ENCODE data around the gene MYO5C. TPM values are rescaled to one million over a fixed set of nuclear protein-coding genes. Genes with fewer than 3 reads are reported as not detected.

The MYO5C gene
- total RNA-seq, 6 donors from 2014 or later = 59.9 to 128 (median 84.5) TPM

GRCh38 chr15:52258461-52258860 lies 37.1 kb downstream of the MYO5C start:
- no peaks in the 10 kb centered on the region for H3K9me3 ChIP-seq
- H3K27ac ChIP-seq = no peak overlapping the region
- H3K4me1 ChIP-seq = peaks cover 11 to 26% (median 20%) of the 10 kb centered on the region in 4 donors
- TF ChIP-seq POLR2A (IDR thresholded peaks at IDR 0.05) (no peak), POLR2AphosphoS5 (IDR thresholded peaks at IDR 0.05) (no peak), CTCF (IDR thresholded peaks at IDR 0.05) (no peak), EP300 (IDR thresholded peaks at IDR 0.05) (no peak)
- no peaks in the 10 kb centered on the region for H3K27me3 ChIP-seq
- no peak for ATAC-seq (ENCODE audit: low FRiP score in 2 of 2)
- no peak overlapping the region for H3K4me3 ChIP-seq
- H3K36me3 ChIP-seq = peaks cover 0 to 9% (median 0%) of the 10 kb centered on the region in 4 donors
- DNase-seq = no peak
- 82 to 95% methylated on average over 5 of the region's 5 CpGs for WGBS, 2 donors

GRCh38 chr15:52257734-52258062 lies 37.9 kb downstream of the MYO5C start:
- WGBS, 2 donors = 58 to 80% methylated on average over 2 to 5 of the region's 5 CpGs
- no peak overlapping the region for H3K4me3 ChIP-seq
- peak overlapping the region in 1 of 4 donors; percentile 30 for H3K27ac ChIP-seq
- TF ChIP-seq EP300 (IDR thresholded peaks at IDR 0.05) = no peak
- no peak for TF ChIP-seq POLR2A (IDR thresholded peaks at IDR 0.05)
- no peak for TF ChIP-seq CTCF (IDR thresholded peaks at IDR 0.05)
- no peak for TF ChIP-seq POLR2AphosphoS5 (IDR thresholded peaks at IDR 0.05)
- H3K4me1 ChIP-seq = peaks cover 13 to 30% (median 20%) of the 10 kb centered on the region in 4 donors
- H3K9me3 ChIP-seq = no peaks in the 10 kb centered on the region
- no peak for DNase-seq
- no peak for ATAC-seq (ENCODE audit: low FRiP score in 2 of 2)
- H3K27me3 ChIP-seq = no peaks in the 10 kb centered on the region
- peaks cover 0 to 9% (median 0%) of the 10 kb centered on the region in 4 donors for H3K36me3 ChIP-seq

- H3K27ac ChIP-seq = peak overlapping the region in 2 of 4 donors; percentile 7 to 30
- H3K9me3 ChIP-seq = no peaks in the 10 kb centered on the region
- no peak for ATAC-seq (ENCODE audit: low FRiP score in 2 of 2)
- DNase-seq = no peak
- H3K4me3 ChIP-seq = no peak overlapping the region
- H3K4me1 ChIP-seq = peaks cover 9 to 30% (median 15%) of the 10 kb centered on the region in 4 donors
- H3K27me3 ChIP-seq = no peaks in the 10 kb centered on the region
- H3K36me3 ChIP-seq = peaks cover 0 to 9% (median 0%) of the 10 kb centered on the region in 4 donors
- no peak for TF ChIP-seq EP300 (IDR thresholded peaks at IDR 0.05)
- no peak for TF ChIP-seq POLR2A (IDR thresholded peaks at IDR 0.05)
- no peak for TF ChIP-seq CTCF (IDR thresholded peaks at IDR 0.05)
- no peak for TF ChIP-seq POLR2AphosphoS5 (IDR thresholded peaks at IDR 0.05)
- WGBS, 2 donors = 80 to 82% methylated on average over 10 of the region's 10 CpGs
Measured at GRCh38 chr15:52256930-52257733, 38.5 kb downstream of the MYO5C start.

GRCh38 chr15:52256366-52256765 lies 39.2 kb downstream of the MYO5C start:
- no peak overlapping the region for H3K27ac ChIP-seq

More at GRCh38 chr15:52256366-52256765, 39.2 kb downstream of the MYO5C start:
- DNase-seq (peak; percentile 71 to 72), ATAC-seq (ENCODE audit: low FRiP score in 2 of 2) (peak; percentile 80 to 81)
- Histone ChIP-seq H3K4me3 (no peak overlapping the region), H3K4me1 (peaks cover 2 to 30% (median 8%) of the 10 kb centered on the region in 4 donors), H3K27me3 (no peaks in the 10 kb centered on the region), H3K36me3 (peaks cover 0 to 9% (median 0%) of the 10 kb centered on the region in 4 donors), H3K9me3 (no peaks in the 10 kb centered on the region)
- WGBS, 2 donors = 5 to 7% methylated on average over 10 of the region's 10 CpGs
- no peak for TF ChIP-seq EP300 (IDR thresholded peaks at IDR 0.05)
- peak; percentile 67 to 87 (median 78) for TF ChIP-seq CTCF (IDR thresholded peaks at IDR 0.05)

Measured in upper lobe of left lung (tissue), 6 donors.